Heart left ventricle (tissue), 16 donors: ENCODE data around the gene ACSL1. TPM values are rescaled to one million over a fixed set of nuclear protein-coding genes. Genes with fewer than 3 reads are reported as not detected.

ENCODE experiments used
- ATAC-seq, 4 donors: fragments of 200-7000 bp; cut with Tn5 transposase; one replicate each; pipeline ENCODE4 v1.9.1; 2020 to 2022; ENCODE audit warnings: moderate library complexity in 4 of 4, mild to moderate bottlenecking in 3 of 4, moderate number of reproducible peaks in 1 of 4
- DNase-seq, 5 donors: peaks; one replicate each; pipeline ENCODE4 v3.0.0-alpha.2; 2020
- H3K27ac ChIP-seq, 12 donors: fragments of 200-600 bp; sonication (generic) in 4 of 12; one replicate each; pipeline versions ENCODE4 v1.5.0 to v1.8.0; 2016 to 2022; ENCODE audit warnings: mild to moderate bottlenecking in 2 of 12
- H3K27me3 ChIP-seq, 9 donors: fragments of 200-600 bp; sonication (generic) in 2 of 9; one replicate each; pipeline versions ENCODE4 v1.5.1 to v1.8.0; 2016 to 2022; ENCODE audit warnings: mild to moderate bottlenecking in 3 of 9
- H3K36me3 ChIP-seq, 9 donors: fragments of 200-600 bp; sonication (generic) in 2 of 9; one replicate each; pipeline versions ENCODE4 v1.5.0 to v1.8.0; 2018 to 2022; ENCODE audit warnings: mild to moderate bottlenecking in 2 of 9
- H3K4me1 ChIP-seq, 12 donors: fragments of 200-600 bp; sonication (generic) in 4 of 12; one replicate each; pipeline versions ENCODE4 v1.5.0 to v1.8.0; 2016 to 2022; ENCODE audit warnings: mild to moderate bottlenecking in 3 of 12
- H3K4me3 ChIP-seq, 12 donors: fragments of 200-600 bp; sonication (generic) in 4 of 12; one replicate each; pipeline versions ENCODE4 v1.5.0 to v1.8.0; 2017 to 2022; ENCODE audit warnings: mild to moderate bottlenecking in 9 of 12, moderate library complexity in 4 of 12
- H3K9me3 ChIP-seq, 12 donors: fragments of 200-600 bp; sonication (generic) in 4 of 12; one replicate each; pipeline versions ENCODE4 v1.5.0 to v1.8.0; 2016 to 2022; ENCODE audit warnings: mild to moderate bottlenecking in 1 of 12
- POLR2A ChIP-seq, 2 donors: fragments of 450-650 bp; IDR thresholded peaks; one replicate each; pipeline ENCODE4 v1.6.1; 2017; ENCODE audit warnings: antibody characterized with exemption in 2 of 2, mild to moderate bottlenecking in 2 of 2, moderate library complexity in 2 of 2
- WGBS, 4 donors: extraction: QIAGEN DNeasy Blood & Tissue Kit in 2 of 4; methylation state at CpG; one replicate each; pipeline versions ENCODE4 v1.1.5 to v1.1.7; 2013 to 2018; 5-methylcytosine and 5-hydroxymethylcytosine counted together
- intact Hi-C, 10 donors: fragments of 100-400 bp; cut with DNase I; formaldehyde crosslinking; loops; one replicate each; pipeline versions ENCODE4 v1.11.1 to v1.14.2; 2022
- polyA plus RNA-seq, 2 donors: library from polyadenylated mRNA; stranded (reverse); fragments of 200-250 nt; gene quantifications; one replicate each; pipeline ENCODE4 v1.2.3, GENCODE V29; 2013
- total RNA-seq, 9 donors: library from RNA; depleted of rRNA in 2 of 9; stranded (reverse); fragments of >200 nt in 2 of 9; fragmentation: NEBNext Ultra II Directional in 3 of 9; extraction: Animal tissue kit (Norgen Biotek cat#: 25700) in 3 of 9; gene quantifications; one replicate each; pipeline versions ENCODE4 v1.1.0 to v1.2.4, GENCODE V29; 2016 to 2023
- TF ChIP-seq, protein P1 (sequence below), 12 donors: fragments of 200-600 bp; sonication (generic) in 4 of 12; IDR thresholded peaks; one replicate each; pipeline versions ENCODE4 v1.5.0 to v1.8.0; 2018 to 2022; ENCODE audit warnings: antibody characterized with exemption in 12 of 12, mild to moderate bottlenecking in 5 of 12
- donor health status: ischemic (EF 13 %, LVEDD 7.1; RV severe dilation, severe dysfunction).
- donor health status: healthy with polysubstance abuse.
- donor health status: DM: no; HTN: yes; CAD: no.
- donor health status: DM: no; HTN: no; CAD: no.
- donor health status: ischemic (EF 25% LVEDD 6.9; RV normal size, moderate dysfunction).
- donor health status: ischemic (EF 25% LVEDD 5.7; RV mildly dilated, moderate dysfunction).
- donor health status: healthy.
- donor health status: DM: yes; HTN: yes; CAD: no.
- donor health status: ischemic (EF 35%, LVEDD 5.7; RV mildly dilated, moderate dysfunction).
- donor health status: nonischemic (EF 11% LVEDD 7.7; RV severe dilation, severe dysfunction).
- donor health status: DM: yes; HTN: yes; CAD: no.
- donor health status: PGD.
- donor health status: ischemic (EF 29% LVEDD 5.4; RV normal size, mild dysfunction).
- donor health status: nonischemic (EF 23%, LVEDD 6.1; RV moderate dilation, normal function).

The ACSL1 gene
- total and polyA plus RNA-seq, 11 donors, result 171 to 603 (median 266) TPM

- TF ChIP-seq POLR2A (IDR thresholded peaks at IDR 0.05), result no peak
- TF ChIP-seq, protein P1, sequence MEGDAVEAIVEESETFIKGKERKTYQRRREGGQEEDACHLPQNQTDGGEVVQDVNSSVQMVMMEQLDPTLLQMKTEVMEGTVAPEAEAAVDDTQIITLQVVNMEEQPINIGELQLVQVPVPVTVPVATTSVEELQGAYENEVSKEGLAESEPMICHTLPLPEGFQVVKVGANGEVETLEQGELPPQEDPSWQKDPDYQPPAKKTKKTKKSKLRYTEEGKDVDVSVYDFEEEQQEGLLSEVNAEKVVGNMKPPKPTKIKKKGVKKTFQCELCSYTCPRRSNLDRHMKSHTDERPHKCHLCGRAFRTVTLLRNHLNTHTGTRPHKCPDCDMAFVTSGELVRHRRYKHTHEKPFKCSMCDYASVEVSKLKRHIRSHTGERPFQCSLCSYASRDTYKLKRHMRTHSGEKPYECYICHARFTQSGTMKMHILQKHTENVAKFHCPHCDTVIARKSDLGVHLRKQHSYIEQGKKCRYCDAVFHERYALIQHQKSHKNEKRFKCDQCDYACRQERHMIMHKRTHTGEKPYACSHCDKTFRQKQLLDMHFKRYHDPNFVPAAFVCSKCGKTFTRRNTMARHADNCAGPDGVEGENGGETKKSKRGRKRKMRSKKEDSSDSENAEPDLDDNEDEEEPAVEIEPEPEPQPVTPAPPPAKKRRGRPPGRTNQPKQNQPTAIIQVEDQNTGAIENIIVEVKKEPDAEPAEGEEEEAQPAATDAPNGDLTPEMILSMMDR (IDR thresholded peaks at IDR 0.05), result no peak
- peak overlapping the region in 2 of 12 donors; percentile 72 to 83 for H3K4me3 ChIP-seq
- no peaks in the 10 kb centered on the region for H3K27me3 ChIP-seq
- ATAC-seq (no peak), DNase-seq (no peak)
- peak overlapping the region in 11 of 12 donors; percentile 6 to 94 (median 53) for H3K27ac ChIP-seq
- WGBS, 4 donors, result 65 to 74% (median 68%) methylated on average over 2 of the region's 2 CpGs
- H3K4me1 ChIP-seq, result peaks cover 2 to 79% (median 45%) of the 10 kb centered on the region in 12 donors
- no peaks in the 10 kb centered on the region for H3K9me3 ChIP-seq
- H3K36me3 ChIP-seq, result no peaks in the 10 kb centered on the region
- intact Hi-C loops, result loop anchor here in 8 of 10 donors (5.0 to 10.0 kb wide), 7 partner anchors 76 to 322 kb away; partner anchors contain the start of genes SLC25A4 (in 2 of the 8), CASP3 (in 1 of the 8), CENPU (in 1 of the 8) and PRIMPOL (in 1 of the 8)
Observed at GRCh38 chr4:184823014-184823413, 2.8 kb downstream of the ACSL1 start.

DNA sequence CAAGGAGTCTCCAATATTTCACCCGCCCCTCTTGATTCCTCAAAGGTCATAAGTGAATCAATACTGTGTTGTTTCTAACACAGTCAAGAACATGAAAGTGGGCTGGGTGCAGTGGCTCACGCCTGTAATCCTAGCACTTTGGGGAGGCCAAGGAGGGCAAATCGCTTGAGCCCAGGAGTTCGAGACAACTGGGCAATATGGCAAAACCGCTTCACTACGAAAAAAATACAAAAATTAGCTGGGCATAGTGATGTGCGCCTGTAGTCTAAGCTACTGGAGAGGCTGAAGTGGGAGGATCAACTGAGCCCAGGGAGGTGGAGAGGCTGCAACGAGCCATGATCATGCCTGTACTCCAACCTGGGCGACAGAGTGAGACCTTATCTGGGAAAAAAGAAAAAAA is 3.4 kb downstream of the ACSL1 start:
- peaks cover 2 to 86% (median 52%) of the 10 kb centered on the region in 12 donors for H3K4me1 ChIP-seq
- DNase-seq (no peak), ATAC-seq (no peak)
- peak overlapping the region in 9 of 12 donors; percentile 6 to 94 (median 82) for H3K27ac ChIP-seq
- peak overlapping the region in 1 of 12 donors; percentile 72 for H3K4me3 ChIP-seq
- no peaks in the 10 kb centered on the region for H3K27me3 ChIP-seq
- no peak for TF ChIP-seq POLR2A (IDR thresholded peaks at IDR 0.05)
- TF ChIP-seq, protein P1 (IDR thresholded peaks at IDR 0.05), result no peak
- WGBS, 4 donors, result 88 to 93% (median 93%) methylated on average over 9 of the region's 9 CpGs
- intact Hi-C loops, result loop anchor here in 8 of 10 donors (5.0 to 10.0 kb wide), 7 partner anchors 75 to 322 kb away; partner anchors contain the start of genes SLC25A4 (in 2 of the 8), CASP3 (in 1 of the 8), CENPU (in 1 of the 8) and PRIMPOL (in 1 of the 8)
- H3K36me3 ChIP-seq, result no peaks in the 10 kb centered on the region
- no peaks in the 10 kb centered on the region for H3K9me3 ChIP-seq

DNA sequence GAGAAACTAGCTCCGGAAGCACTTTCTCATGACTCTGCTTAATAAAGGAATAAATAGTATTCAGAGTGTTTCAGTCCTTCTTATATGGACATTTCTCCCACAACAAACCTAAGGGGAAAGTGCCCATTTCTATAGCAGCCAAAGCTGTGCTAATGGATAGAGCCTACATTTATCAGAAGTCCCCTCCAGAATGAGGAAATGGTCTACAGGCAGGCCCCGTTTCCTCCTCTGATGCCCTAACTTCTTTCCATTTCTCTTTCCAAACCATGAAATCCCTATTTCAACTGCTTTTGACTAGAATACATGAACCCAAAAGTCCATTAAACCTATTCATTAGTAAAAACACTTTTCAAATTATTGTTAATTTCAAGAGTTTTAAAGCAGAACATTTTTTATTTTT is 4.5 kb downstream of the ACSL1 start:
- DNase-seq, result no peak
- 74 to 83% (median 77%) methylated on average over 2 of the region's 2 CpGs for WGBS, 4 donors
- no peaks in the 10 kb centered on the region for H3K9me3 ChIP-seq
- TF ChIP-seq POLR2A (IDR thresholded peaks at IDR 0.05), result no peak
- TF ChIP-seq, protein P1 (IDR thresholded peaks at IDR 0.05), result no peak
- peak overlapping the region in 6 of 12 donors; percentile 1 to 94 (median 10) for H3K27ac ChIP-seq
- intact Hi-C loops, result loop anchor here in 8 of 10 donors (5.0 to 10.0 kb wide), 7 partner anchors 74 to 324 kb away; partner anchors contain the start of genes SLC25A4 (in 2 of the 8), CASP3 (in 1 of the 8), CENPU (in 1 of the 8) and PRIMPOL (in 1 of the 8)
- ATAC-seq, result no peak
- peak overlapping the region in 1 of 12 donors; percentile 6 for H3K4me3 ChIP-seq
- H3K4me1 ChIP-seq, result peaks cover 2 to 88% (median 54%) of the 10 kb centered on the region in 12 donors
- no peaks in the 10 kb centered on the region for H3K27me3 ChIP-seq
- H3K36me3 ChIP-seq, result no peaks in the 10 kb centered on the region

DNA sequence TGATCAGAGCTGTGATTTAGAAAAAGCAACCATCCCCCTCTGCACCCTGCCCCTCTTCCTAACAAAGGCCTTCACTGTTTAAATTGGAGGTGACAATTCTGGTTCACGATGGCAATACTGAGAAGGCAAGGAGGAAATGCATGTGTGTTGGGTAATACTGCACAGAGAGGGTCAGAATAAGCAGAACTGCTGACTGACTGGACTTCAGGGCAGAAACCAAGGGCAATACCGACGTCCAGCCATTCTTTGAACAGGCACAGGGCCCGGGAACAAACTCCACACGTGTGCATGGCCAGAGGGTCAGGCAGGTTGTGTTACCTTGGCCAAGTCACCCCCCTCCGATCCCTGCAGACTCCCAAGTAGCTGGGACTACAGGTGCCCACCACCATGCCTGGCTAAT is 6.0 kb downstream of the ACSL1 start:
- TF ChIP-seq, protein P1 (IDR thresholded peaks at IDR 0.05), result no peak
- no peak for TF ChIP-seq POLR2A (IDR thresholded peaks at IDR 0.05)
- Histone ChIP-seq H3K4me3 (no peak overlapping the region), H3K4me1 (peaks cover 2 to 98% (median 63%) of the 10 kb centered on the region in 12 donors), H3K9me3 (no peaks in the 10 kb centered on the region), H3K27me3 (no peaks in the 10 kb centered on the region), H3K27ac (peak overlapping the region in 5 of 12 donors; percentile 10 to 94 (median 91)), H3K36me3 (no peaks in the 10 kb centered on the region)
- ATAC-seq, result no peak
- intact Hi-C loops, result loop anchor here in 8 of 10 donors (5.0 to 10.0 kb wide), 9 partner anchors 62 to 325 kb away; partner anchors contain the start of genes SLC25A4 (in 2 of the 8), CASP3 (in 1 of the 8), CENPU (in 1 of the 8) and PRIMPOL (in 1 of the 8)
- WGBS, 4 donors, result 64 to 78% (median 77%) methylated on average over 6 of the region's 6 CpGs
- DNase-seq, result no peak
